GM06990 (cell line): Measurements from ENCODE around the gene TNFSF8.

ENCODE experiments used
- DNase-seq: peaks from one replicate; pipeline ENCODE4 v3.0.0-alpha.2; 2011; ENCODE audit not compliant: insufficient read length; ENCODE audit errors: extremely low read depth
- H3K27me3 ChIP-seq: replicated peaks from 2 replicates; pipeline ENCODE4 v1.6.0; 2011; ENCODE audit warnings: low read length; ENCODE audit not compliant: control insufficient read depth, insufficient read depth
- H3K36me3 ChIP-seq: 2 replicates; pipeline ENCODE4 v1.5.1; 2011; ENCODE audit warnings: low read length; ENCODE audit not compliant: control insufficient read depth, insufficient read depth
- H3K4me3 ChIP-seq: replicated peaks from 2 replicates; pipeline ENCODE4 v1.5.1; 2011; ENCODE audit warnings: low read depth, mild to moderate bottlenecking, control low read depth, low read length
- TF ChIP-seq, protein P1 (sequence below): IDR thresholded peaks from 2 replicates; pipeline ENCODE4 v1.5.1; 2011; ENCODE audit warnings: low read length, control low read depth, mild to moderate bottlenecking, inconsistent platforms; ENCODE audit not compliant: insufficient read depth, poor library complexity, severe bottlenecking

The TNFSF8 gene

DNA sequence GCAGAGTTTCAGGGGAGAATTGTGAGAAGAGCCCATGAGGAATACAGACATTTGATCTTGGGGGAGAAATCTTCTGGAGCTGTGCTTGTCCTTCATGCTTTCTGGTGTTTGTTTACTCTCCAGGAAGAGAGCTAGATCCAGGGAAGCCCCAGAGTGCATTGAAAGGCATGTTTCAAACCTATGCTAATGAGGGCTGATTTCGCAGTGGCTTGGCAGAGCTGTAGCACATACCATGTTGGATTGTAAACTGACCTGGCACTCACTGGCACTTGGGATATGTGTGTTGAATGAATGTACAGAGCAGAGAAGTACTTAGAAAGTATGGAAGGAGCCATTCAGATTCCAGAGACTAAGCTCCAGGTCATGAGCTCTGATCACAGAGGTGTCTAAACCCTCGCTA, 30.9 kb downstream of the TNFSF8 start:
- H3K4me3 ChIP-seq: no peak overlapping the region
- no peak for DNase-seq
- TF ChIP-seq, protein P1, sequence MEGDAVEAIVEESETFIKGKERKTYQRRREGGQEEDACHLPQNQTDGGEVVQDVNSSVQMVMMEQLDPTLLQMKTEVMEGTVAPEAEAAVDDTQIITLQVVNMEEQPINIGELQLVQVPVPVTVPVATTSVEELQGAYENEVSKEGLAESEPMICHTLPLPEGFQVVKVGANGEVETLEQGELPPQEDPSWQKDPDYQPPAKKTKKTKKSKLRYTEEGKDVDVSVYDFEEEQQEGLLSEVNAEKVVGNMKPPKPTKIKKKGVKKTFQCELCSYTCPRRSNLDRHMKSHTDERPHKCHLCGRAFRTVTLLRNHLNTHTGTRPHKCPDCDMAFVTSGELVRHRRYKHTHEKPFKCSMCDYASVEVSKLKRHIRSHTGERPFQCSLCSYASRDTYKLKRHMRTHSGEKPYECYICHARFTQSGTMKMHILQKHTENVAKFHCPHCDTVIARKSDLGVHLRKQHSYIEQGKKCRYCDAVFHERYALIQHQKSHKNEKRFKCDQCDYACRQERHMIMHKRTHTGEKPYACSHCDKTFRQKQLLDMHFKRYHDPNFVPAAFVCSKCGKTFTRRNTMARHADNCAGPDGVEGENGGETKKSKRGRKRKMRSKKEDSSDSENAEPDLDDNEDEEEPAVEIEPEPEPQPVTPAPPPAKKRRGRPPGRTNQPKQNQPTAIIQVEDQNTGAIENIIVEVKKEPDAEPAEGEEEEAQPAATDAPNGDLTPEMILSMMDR: no peak
- H3K36me3 ChIP-seq: no peaks in the 10 kb centered on the region
- no peaks in the 10 kb centered on the region; the same call in 1 of the 2 replicates for H3K27me3 ChIP-seq

DNA sequence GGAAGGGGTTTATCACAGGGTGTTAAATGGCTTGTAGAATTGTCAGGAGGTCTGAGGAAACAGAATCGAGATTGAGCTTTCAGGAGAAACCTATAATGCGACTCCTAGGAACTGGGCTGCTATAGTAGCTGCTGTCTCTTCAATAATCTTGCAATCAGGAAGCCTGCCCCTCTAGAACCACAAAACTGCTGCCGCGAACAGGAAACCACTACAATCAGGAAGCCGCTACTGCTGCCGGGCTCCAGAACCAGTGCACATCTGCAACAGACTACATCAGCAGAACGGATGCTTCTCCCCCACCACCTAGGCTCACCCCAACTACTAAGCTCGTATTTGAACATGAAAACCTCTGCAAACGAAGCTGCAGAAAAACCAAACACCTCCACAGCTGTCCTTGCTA, 31.6 kb downstream of the TNFSF8 start:
- Histone ChIP-seq H3K27me3 (no peaks in the 10 kb centered on the region; the same call in 1 of the 2 replicates), H3K36me3 (no peaks in the 10 kb centered on the region), H3K4me3 (no peak overlapping the region)
- peak; percentile 12 for DNase-seq
- TF ChIP-seq, protein P1: no peak

DNA sequence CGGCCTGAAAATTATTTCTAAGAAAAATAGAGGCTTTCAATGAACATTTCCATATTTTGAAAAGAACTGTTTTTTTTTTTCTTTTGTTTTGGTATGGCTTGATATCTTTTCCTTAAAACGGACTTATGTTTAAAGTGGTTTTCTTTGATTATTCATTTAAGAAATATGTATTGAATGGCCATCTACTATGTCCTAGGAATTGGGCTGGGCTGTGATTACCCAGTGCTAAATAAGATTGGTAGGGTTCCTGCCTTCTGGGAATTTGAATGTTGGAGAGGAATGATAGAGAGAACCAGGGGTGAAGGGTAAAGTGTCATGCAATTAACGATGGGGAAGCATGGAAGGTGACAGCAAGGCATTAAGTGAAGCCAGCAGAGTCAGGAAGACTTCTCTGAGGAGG, 33.2 kb downstream of the TNFSF8 start:
- Histone ChIP-seq H3K36me3 (no peaks in the 10 kb centered on the region), H3K4me3 (no peak overlapping the region), H3K27me3 (no peaks in the 10 kb centered on the region; the same call in 1 of the 2 replicates)
- TF ChIP-seq, protein P1: no peak
- DNase-seq: no peak

DNA sequence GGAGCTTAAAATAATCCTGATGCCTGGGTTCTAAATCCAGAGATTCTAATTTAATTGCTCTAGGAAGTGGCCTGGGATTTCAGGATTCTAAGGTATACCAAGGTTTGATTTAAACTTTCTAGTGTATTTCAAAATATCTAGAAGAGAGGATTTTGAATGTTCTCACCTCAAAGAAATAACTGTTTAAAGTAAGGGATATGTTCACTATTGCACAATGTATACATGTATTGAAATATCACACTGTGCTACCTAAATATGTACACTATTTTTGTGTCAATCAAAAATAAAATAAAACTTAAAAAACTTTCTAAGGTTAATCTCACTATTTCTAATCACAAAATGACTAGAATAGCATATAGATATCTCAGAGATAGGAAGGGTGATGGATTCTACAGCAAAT, 34.0 kb downstream of the TNFSF8 start:
- Histone ChIP-seq H3K36me3 (no peaks in the 10 kb centered on the region), H3K4me3 (no peak overlapping the region), H3K27me3 (no peaks in the 10 kb centered on the region; the same call in 1 of the 2 replicates)
- DNase-seq: no peak
- TF ChIP-seq, protein P1: no peak

DNA sequence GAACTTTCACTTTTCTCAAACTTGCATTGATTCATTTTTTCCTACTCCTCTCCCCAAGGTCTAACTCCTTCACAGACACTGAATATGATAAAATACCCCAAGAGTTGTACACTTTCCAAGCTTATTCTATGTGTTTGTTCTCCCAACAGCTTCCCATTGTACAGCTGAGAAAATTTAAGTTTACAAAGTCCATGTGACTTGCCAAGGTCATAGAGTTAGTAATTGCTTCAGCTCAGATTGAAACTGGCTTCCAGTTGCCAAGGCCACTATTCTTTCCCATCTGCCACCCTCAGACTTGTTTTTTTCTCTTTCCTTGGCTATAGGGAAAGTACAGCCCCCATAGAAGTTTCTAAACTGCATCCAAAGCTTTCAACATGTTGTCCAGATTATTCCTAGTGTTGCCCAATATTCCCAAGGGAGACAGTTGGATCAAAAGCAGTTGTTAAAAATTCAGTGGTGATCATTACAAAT, 34.8 kb downstream of the TNFSF8 start:
- H3K27me3 ChIP-seq: no peaks in the 10 kb centered on the region; the same call in 1 of the 2 replicates
- H3K4me3 ChIP-seq: no peak overlapping the region
- no peaks in the 10 kb centered on the region for H3K36me3 ChIP-seq
- TF ChIP-seq, protein P1: no peak
- no peak for DNase-seq
